ENCODE results near the gene GFOD1. TPM values are rescaled to one million over a fixed set of nuclear protein-coding genes. Genes with fewer than 3 reads are reported as not detected.

The GFOD1 gene
- total and polyA plus RNA-seq, 2 of the 4 experiments (the other 2 are of a cell fraction), result 1.8 to 3.4 TPM

DNA sequence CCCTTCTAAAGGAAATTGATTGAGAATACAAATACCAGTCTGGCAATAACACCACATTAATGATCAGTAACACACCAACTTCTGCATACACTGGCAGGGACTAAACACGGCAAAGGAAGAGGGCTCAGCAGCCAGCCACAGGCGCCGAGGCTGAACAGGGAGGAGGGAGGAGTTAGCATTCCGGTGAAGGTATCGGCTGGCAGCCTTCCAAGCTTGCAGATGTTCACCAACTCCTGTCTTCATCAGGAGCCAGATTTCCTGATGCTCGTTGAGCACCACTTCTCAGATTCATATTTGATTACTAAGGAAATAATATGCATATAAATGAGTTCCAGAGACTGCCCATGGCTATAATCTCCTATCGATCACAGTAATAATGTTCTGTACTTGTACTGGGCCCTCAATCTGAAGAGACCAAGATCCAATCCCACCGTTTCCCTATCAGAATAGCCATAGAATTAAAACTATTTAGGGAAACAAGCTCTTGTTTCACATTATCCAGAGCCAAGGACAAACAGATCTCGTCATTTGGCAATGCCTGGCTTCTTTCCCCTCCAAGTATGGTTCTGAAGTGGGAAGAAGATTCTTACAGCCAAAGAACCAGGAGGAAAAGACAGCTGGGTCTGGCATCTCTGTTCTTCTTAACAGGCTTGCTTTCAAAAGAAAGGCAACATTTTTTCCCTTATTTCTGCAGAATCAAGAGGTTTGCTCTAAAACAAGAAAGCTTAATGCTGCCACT, 42.2 kb downstream of the GFOD1 start:
- H2BK120ac ChIP-seq (ENCODE audit: low read depth, low read length), result no peak overlapping the region; the same call in 1 of the 2 replicates
- H3K23ac ChIP-seq (ENCODE audit: low read depth, low read length), result no peak overlapping the region
- no peak overlapping the region for H2BK20ac ChIP-seq (ENCODE audit: low read depth, low read length)
- H3K9me1 ChIP-seq (ENCODE audit: insufficient read depth, low read length), result no peaks in the 10 kb centered on the region
- no peak overlapping the region for H2BK5ac ChIP-seq (ENCODE audit: low read depth, low read length, poor library complexity, severe bottlenecking)
- no peak overlapping the region for H3K9ac ChIP-seq (ENCODE audit: low read depth, low read length)
- no peak overlapping the region for H3K14ac ChIP-seq (replicated peaks; ENCODE audit: low read depth, low read length)
- no peak overlapping the region for H4K8ac ChIP-seq (ENCODE audit: low read depth in 2 of 2, low read length in 2 of 2)
- H3K9me3 ChIP-seq (ENCODE audit: control insufficient read depth, insufficient read depth, low read length), result no peaks in the 10 kb centered on the region
- H3K4me2 ChIP-seq (ENCODE audit: low read depth, low read length), result peak overlapping the region; percentile 37; the same call in 1 of the 2 replicates
- H3K4me1 ChIP-seq (ENCODE audit: control insufficient read depth, insufficient read depth, low read length), result peaks cover 8% of the 10 kb centered on the region
- no peaks in the 10 kb centered on the region for H4K20me1 ChIP-seq (ENCODE audit: insufficient read depth, low read length)
- no TSS peak for BruUV-seq (replicated peaks)
- dilution Hi-C loops (cut with HindIII; ENCODE audit: low sequenced_read_pairs, unreplicated experiment), result no loop called here
- in situ Hi-C loops (cut with MboI; ENCODE audit: low sequenced_read_pairs), result no loop called here
- H2AK9ac ChIP-seq (replicated peaks; ENCODE audit: low read depth, low read length, poor library complexity), result no peak overlapping the region
- H3K18ac ChIP-seq (ENCODE audit: low read depth, low read length), result no peak overlapping the region; the same call in 1 of the 2 replicates
- H3K27ac ChIP-seq (ENCODE audit: insufficient read depth, low read length), result peak overlapping the region; percentile 48; the same call in 1 of the 2 replicates
- no peak overlapping the region for H2AFZ ChIP-seq (replicated peaks; ENCODE audit: low read length, poor library complexity)
- no peak overlapping the region for H4K5ac ChIP-seq (ENCODE audit: low read depth, low read length)
- no peaks in the 10 kb centered on the region for H3K27me3 ChIP-seq (ENCODE audit: control insufficient read depth, insufficient read depth, low read length)
- ChIA-PET CTCF (interaction anchor here (0.6 kb wide), 1 partner anchor 1515 kb away, joined by 6 read pairs; no protein-coding TSS in a partner anchor), POLR2A (ENCODE audit: unreplicated experiment) (interaction anchor here (0.6 kb wide), 1 partner anchor 256 kb away, joined by 4 read pairs; no protein-coding TSS in a partner anchor)
- no peaks in the 10 kb centered on the region for H3K36me3 ChIP-seq (ENCODE audit: control insufficient read depth, insufficient read depth, low read length)
- H4K91ac ChIP-seq (ENCODE audit: insufficient read depth, low read depth, low read length), result no peak overlapping the region
- WGBS, 2 experiments (ENCODE audit: extremely low coverage in 2 of 2, insufficient read length in 1 of 2), result no CpG with 5 or more reads among the region's 9 CpGs
- peak; percentile 64 for DNase-seq
- intact Hi-C loops (cut with micrococcal nuclease), result no loop called here
- TF ChIP-seq FOS (IDR thresholded peaks at IDR 0.05; ENCODE audit: low read depth, low read length) (no peak), MAZ (IDR thresholded peaks at IDR 0.05; ENCODE audit: borderline replicate concordance, low read depth, low read length) (no peak), CEBPB (IDR thresholded peaks at IDR 0.05; ENCODE audit: low read depth, low read length) (no peak), BHLHE40 (IDR thresholded peaks at IDR 0.05; ENCODE audit: low read depth, low read length) (no peak), MXI1 (IDR thresholded peaks at IDR 0.05; ENCODE audit: borderline replicate concordance, low read depth, low read length) (no peak), RFX5 (IDR thresholded peaks at IDR 0.05; ENCODE audit: low read depth, low read length) (no peak), CHD1 (IDR thresholded peaks at IDR 0.05; ENCODE audit: low read depth, low read length) (no peak), RCOR1 (IDR thresholded peaks at IDR 0.05; ENCODE audit: insufficient replicate concordance, low read length) (no peak), MAFK (IDR thresholded peaks at IDR 0.05; ENCODE audit: low read depth, low read length) (no peak), NFE2L2 (IDR thresholded peaks at IDR 0.05; ENCODE audit: low read depth, low read length) (no peak)
- TF ChIP-seq, protein P1, sequence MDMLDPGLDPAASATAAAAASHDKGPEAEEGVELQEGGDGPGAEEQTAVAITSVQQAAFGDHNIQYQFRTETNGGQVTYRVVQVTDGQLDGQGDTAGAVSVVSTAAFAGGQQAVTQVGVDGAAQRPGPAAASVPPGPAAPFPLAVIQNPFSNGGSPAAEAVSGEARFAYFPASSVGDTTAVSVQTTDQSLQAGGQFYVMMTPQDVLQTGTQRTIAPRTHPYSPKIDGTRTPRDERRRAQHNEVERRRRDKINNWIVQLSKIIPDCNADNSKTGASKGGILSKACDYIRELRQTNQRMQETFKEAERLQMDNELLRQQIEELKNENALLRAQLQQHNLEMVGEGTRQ (IDR thresholded peaks at IDR 0.05; ENCODE audit: low read depth, low read length), result no peak
- TF ChIP-seq, protein P2, sequence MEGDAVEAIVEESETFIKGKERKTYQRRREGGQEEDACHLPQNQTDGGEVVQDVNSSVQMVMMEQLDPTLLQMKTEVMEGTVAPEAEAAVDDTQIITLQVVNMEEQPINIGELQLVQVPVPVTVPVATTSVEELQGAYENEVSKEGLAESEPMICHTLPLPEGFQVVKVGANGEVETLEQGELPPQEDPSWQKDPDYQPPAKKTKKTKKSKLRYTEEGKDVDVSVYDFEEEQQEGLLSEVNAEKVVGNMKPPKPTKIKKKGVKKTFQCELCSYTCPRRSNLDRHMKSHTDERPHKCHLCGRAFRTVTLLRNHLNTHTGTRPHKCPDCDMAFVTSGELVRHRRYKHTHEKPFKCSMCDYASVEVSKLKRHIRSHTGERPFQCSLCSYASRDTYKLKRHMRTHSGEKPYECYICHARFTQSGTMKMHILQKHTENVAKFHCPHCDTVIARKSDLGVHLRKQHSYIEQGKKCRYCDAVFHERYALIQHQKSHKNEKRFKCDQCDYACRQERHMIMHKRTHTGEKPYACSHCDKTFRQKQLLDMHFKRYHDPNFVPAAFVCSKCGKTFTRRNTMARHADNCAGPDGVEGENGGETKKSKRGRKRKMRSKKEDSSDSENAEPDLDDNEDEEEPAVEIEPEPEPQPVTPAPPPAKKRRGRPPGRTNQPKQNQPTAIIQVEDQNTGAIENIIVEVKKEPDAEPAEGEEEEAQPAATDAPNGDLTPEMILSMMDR (conservative IDR thresholded peaks at IDR 0.05; ENCODE audit: low read depth, low read length), result no peak
- TF ChIP-seq, protein P3, sequence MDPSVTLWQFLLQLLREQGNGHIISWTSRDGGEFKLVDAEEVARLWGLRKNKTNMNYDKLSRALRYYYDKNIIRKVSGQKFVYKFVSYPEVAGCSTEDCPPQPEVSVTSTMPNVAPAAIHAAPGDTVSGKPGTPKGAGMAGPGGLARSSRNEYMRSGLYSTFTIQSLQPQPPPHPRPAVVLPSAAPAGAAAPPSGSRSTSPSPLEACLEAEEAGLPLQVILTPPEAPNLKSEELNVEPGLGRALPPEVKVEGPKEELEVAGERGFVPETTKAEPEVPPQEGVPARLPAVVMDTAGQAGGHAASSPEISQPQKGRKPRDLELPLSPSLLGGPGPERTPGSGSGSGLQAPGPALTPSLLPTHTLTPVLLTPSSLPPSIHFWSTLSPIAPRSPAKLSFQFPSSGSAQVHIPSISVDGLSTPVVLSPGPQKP (IDR thresholded peaks at IDR 0.05; ENCODE audit: borderline replicate concordance, low read depth, low read length), result no peak
- ATAC-seq (ENCODE audit: low read depth), result peak; percentile 38
- H2BK15ac ChIP-seq (ENCODE audit: low read depth, low read length), result no peak overlapping the region
- peaks cover 0 to 2% of the 10 kb centered on the region in 2 experiments; a peak in 1 of 4 replicates for H3K79me1 ChIP-seq (ENCODE audit: low read depth in 1 of 2, low read length in 2 of 2)
- no peak overlapping the region for H3K56ac ChIP-seq (ENCODE audit: extremely low read depth, insufficient read depth, low read length)
- no peak overlapping the region for H2AK5ac ChIP-seq (ENCODE audit: low read depth, low read length)
- no peak overlapping the region for H3K4ac ChIP-seq (ENCODE audit: low read depth, low read length)
- H3K4me3 ChIP-seq (ENCODE audit: insufficient read depth, low read depth, low read length), result no peak overlapping the region
